AG09309 (cell line): ENCODE results near the gene VWA1.

Experiments used
- DNase-seq: peaks from one replicate; pipeline ENCODE4 v3.0.0-alpha.2; 2010; ENCODE audit warnings: low read depth
- H3K4me3 ChIP-seq: 2 replicates; pipeline ENCODE4 v1.5.1; 2011; ENCODE audit warnings: mild to moderate bottlenecking, low read depth, low read length, moderate library complexity; ENCODE audit not compliant: control insufficient read depth
- TF ChIP-seq, protein P1 (sequence below): IDR thresholded peaks from 2 replicates; pipeline ENCODE4 v1.5.1; 2011; ENCODE audit warnings: mild to moderate bottlenecking, low read depth, low read length, inconsistent platforms; ENCODE audit not compliant: insufficient read depth, control insufficient read depth; ENCODE audit errors: missing control alignments

VWA1 gene

DNA sequence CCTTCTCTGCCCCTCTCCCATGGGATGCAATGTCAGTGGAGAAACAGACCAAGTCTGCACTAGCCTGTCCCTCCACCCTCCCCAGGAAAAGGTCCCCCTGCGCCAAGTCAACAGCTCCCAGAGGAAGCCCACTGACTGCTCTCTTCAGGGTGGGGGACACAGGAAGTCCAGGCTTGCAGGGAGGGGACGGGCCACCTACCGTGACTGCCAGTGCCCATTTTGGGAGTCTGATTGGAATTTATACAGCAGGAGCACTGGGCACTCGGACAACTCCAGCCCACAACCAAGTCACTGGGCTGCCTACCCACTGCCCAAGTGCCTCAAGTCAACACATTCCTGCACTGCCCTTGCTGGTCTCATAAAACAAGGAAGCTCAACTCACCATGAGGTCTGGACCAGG lies 42.5 kb upstream of the VWA1 start:
- TF ChIP-seq, protein P1, sequence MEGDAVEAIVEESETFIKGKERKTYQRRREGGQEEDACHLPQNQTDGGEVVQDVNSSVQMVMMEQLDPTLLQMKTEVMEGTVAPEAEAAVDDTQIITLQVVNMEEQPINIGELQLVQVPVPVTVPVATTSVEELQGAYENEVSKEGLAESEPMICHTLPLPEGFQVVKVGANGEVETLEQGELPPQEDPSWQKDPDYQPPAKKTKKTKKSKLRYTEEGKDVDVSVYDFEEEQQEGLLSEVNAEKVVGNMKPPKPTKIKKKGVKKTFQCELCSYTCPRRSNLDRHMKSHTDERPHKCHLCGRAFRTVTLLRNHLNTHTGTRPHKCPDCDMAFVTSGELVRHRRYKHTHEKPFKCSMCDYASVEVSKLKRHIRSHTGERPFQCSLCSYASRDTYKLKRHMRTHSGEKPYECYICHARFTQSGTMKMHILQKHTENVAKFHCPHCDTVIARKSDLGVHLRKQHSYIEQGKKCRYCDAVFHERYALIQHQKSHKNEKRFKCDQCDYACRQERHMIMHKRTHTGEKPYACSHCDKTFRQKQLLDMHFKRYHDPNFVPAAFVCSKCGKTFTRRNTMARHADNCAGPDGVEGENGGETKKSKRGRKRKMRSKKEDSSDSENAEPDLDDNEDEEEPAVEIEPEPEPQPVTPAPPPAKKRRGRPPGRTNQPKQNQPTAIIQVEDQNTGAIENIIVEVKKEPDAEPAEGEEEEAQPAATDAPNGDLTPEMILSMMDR: no peak
- DNase-seq: no peak
- H3K4me3 ChIP-seq: no peak overlapping the region

DNA sequence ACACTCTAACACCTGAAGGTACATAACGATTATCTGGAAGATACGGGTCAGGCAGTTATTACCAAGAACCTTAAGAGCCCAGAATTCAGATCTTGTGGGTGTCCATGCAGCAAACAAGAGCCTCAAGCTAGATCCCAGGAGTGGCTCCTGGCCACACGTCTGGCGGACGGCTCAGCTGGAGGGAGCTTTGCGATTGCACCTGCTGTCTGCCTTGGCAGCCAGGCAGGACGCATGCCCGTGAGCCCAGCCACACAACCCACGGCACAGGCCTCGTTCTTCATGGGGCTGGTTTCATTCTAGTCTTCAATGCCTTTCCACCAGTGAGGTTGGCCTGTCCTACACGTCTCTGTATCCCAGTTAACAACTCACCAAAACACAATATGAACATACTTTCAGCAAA lies 42.1 kb upstream of the VWA1 start:
- TF ChIP-seq, protein P1: no peak
- DNase-seq: no peak
- H3K4me3 ChIP-seq: no peak overlapping the region

GRCh38 chr1:1394116-1394515 lies 41.4 kb upstream of the VWA1 start:
- TF ChIP-seq, protein P1: no peak
- H3K4me3 ChIP-seq: no peak overlapping the region
- no peak for DNase-seq

DNA sequence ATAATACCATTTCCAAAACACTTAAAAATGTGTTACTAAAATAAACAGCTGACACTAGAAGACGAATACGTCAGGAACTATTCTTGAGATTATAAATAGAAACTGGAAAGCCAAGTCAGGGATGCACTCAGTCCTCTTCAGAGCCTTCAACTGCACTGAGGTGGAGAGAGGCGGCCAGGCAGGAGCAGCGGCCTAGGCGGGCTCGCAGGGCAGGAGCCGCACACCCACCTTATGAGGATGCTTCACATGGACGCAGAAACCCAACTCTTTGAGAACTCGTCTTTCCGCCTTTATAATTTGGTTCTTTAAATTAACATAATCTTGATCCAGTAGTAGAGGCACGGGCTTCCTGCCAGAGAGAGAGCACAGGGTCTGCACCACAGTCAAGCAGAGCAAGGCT lies 40.3 kb upstream of the VWA1 start:
- no peak overlapping the region for H3K4me3 ChIP-seq
- TF ChIP-seq, protein P1: no peak

DNA sequence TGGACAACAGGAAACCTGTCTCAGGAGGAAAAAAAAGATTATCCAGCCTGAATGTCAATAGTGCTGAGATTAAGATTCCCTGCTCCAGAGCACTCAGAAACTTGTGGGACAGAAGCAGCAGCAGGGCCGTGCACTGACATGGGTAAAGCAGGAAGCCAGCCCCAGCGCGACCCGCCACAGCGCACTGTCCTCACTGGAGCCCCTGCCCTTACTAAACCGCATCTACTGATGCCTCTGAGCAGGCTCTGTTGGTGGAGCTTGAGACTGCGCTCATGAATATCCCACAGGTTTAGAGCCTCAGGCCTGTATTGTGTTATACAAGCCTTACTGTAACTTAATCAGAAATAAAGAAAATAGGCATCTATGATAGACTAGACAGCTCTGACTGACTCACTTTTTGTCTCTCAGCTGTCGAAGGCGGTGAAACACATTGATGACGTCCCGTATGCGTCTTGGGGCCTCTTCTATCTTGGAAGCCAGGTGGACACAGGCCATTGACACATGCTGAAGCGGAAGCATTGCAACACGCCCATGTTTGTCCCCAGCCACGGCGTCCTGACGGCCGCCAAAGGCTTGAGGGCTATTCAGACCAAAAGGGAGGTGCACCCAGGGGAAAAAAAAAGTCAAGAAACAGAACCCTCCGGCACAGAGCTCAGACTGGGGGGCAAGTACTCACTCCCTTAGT lies 37.5 kb upstream of the VWA1 start:
- peak overlapping the region; percentile 87 for H3K4me3 ChIP-seq
- no peak for DNase-seq
- TF ChIP-seq, protein P1: no peak

More for the DNA sequence above, 40.3 kb upstream of the VWA1 start:
- no peak for DNase-seq

GRCh38 chr1:1398677-1399186 lies 36.8 kb upstream of the VWA1 start:
- H3K4me3 ChIP-seq: peak overlapping the region; percentile 87
- TF ChIP-seq, protein P1: no peak
- no peak for DNase-seq
